Tracheal epithelial cell (primary cell): Measurements from ENCODE around the gene MED16. TPM values are rescaled to one million over a fixed set of nuclear protein-coding genes. Genes with fewer than 3 reads are reported as not detected.

Experiments used
- total RNA-seq: library from RNA; depleted of rRNA; stranded (reverse); fragments of >200 nt; gene quantifications from 2 replicates; pipeline ENCODE4 v1.2.1, GENCODE V29; 2014

MED16 gene, protein sequence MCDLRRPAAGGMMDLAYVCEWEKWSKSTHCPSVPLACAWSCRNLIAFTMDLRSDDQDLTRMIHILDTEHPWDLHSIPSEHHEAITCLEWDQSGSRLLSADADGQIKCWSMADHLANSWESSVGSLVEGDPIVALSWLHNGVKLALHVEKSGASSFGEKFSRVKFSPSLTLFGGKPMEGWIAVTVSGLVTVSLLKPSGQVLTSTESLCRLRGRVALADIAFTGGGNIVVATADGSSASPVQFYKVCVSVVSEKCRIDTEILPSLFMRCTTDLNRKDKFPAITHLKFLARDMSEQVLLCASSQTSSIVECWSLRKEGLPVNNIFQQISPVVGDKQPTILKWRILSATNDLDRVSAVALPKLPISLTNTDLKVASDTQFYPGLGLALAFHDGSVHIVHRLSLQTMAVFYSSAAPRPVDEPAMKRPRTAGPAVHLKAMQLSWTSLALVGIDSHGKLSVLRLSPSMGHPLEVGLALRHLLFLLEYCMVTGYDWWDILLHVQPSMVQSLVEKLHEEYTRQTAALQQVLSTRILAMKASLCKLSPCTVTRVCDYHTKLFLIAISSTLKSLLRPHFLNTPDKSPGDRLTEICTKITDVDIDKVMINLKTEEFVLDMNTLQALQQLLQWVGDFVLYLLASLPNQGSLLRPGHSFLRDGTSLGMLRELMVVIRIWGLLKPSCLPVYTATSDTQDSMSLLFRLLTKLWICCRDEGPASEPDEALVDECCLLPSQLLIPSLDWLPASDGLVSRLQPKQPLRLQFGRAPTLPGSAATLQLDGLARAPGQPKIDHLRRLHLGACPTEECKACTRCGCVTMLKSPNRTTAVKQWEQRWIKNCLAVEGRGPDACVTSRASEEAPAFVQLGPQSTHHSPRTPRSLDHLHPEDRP
- total RNA-seq: 15.1 and 18.6 TPM in 2 replicates

DNA sequence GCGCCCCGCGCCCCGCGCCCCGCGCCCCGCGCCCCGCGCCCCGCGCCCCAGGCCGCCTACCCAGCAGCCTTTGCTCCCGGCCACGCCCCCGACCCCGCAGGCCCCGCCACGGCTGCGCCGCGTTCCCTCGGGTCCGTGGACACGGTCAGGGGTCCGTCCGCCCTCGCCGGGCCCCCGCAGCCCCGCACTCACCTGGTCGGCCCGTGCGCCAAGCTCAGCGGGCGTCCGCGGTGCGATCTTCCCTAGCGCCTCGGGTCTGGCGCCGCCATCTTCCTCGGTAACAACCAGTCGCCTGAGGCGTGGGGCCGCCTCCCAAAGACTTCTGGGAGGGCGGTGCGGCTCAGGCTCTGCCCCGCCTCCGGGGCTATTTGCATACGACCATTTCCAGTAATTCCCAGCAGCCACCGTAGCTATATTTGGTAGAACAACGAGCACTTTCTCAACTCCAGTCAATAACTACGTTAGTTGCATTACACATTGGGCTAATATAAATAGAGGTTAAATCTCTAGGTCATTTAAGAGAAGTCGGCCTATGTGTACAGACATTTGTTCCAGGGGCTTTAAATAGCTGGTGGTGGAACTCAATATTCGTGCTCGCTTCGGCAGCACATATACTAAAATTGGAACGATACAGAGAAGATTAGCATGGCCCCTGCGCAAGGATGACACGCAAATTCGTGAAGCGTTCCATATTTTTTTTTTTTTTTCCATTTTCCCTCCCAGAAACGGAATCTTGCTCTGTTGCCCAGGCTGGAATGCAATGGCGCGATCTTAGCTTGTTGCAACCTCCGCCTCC lies at the start of gene MED16, which contains the start of gene RNU6-9:
Gene MED16 (minus strand): TSS at position 294 of the 796 bp plus-strand sequence. CDS start 2,056 bp downstream, outside the sequence.
Gene RNU6-9 (plus strand): TSS at position 591 of the 796 bp plus-strand sequence.

DNA sequence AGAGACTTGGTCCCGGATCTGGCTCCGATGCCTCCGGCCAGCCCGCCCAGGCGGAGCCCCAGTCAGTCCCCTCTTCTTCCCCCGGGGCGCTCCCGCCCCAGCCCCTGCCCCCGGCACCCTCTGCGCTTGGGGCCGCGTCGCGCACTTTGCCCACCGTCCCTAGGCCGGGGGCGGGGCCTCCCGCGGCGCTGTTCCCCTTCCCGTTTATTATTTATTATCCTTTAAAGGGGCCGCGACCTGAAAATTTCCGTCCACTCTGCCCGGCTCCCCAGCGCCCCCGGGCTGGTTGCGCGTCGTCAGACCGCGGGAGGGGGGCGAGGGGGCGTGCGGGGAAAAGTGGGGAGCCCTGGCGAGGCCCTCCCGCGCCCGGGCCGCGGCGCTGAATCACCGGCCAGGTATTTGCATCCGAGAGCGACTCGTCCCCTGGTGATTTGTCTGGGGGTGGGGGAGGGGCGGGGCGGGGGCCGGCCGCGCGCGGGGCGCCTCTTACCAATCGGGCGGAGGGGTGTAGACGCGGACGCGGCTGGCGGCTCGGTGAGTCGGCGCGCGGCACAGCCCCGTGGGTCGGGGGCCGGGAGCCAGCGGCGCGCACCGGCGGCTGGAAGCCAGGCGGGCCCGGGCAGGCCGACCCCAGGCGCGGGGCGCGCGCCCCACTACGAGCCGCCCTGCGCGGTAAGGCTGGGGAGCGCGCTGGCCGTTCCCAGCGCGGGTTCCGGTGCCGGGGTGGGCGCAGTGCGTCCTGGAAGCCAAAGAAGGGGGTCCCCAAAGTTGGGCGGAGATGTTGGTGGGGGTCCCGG lies 32.7 kb upstream of the MED16 start, which contains the start of gene ARID3A:
Gene ARID3A (plus strand): TSS at position 510 of the 797 bp plus-strand sequence. CDS start 3,494 bp downstream, outside the sequence.

DNA sequence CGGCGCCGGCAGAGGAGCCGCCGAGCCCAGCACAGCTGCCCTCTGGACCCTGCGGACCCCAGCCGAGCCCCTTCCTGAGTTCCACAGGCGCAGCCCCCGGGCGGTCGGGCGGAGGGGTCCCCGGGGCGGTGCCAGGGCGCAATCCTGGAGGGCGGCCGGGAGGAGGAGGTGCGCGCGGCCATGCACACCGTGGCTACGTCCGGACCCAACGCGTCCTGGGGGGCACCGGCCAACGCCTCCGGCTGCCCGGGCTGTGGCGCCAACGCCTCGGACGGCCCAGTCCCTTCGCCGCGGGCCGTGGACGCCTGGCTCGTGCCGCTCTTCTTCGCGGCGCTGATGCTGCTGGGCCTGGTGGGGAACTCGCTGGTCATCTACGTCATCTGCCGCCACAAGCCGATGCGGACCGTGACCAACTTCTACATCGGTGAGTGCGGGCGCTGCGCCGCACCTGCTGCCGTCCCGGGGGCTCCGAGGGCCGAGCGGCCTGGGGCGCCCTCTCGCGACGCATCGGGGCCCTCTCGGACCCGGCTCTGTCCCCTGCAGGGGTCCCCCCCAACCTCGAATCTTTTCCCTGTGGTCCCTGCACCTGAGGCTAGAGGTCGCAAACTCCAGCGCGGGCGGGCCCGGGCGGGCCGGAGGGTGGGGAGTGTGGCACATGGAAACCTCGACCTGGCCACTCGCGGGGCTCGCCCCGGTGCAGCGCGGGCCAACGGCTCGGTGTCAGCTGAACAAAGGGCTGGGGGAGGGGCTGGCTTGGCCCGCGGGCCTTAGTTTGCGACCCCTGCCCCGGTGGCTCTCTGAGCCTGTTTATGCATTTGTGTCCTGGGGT lies 24.6 kb upstream of the MED16 start, which contains the start of gene KISS1R:
Gene KISS1R (plus strand): TSS at position 11 of the 829 bp plus-strand sequence. CDS start 170 bp downstream, at position 181.

DNA sequence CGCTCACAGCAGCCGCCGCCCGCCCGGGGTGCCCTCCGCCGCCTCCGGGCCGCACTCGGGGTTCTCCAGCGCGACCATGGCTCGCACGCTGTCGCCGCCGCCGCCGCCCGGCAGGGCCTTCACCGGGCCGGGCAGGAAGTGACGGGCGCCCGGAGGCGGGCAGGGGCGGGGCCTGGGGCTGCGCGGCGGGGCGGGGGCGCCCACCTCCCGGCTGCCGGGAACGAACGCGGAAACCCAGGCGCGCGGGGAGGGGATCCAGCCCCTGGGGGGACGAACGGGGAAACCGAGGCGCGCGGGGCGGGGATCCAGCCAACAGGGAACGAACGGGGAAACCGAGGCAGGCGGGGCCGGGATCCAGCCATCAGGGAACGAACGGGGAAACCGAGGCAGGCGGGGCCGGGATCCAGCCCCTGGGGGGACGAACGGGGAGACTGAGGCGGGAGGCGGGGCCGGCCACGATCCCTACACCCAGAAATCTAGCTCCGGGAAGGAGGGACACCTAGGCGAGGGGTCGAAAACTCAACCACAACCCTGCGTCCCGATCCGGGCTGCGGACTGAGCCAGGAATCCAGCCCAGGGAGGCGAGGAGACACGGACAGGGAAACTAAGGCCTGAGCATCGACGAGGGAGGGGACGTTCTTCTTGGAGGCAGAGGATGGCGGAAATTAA lies 20.2 kb upstream of the MED16 start, which contains the start of gene R3HDM4:
Gene R3HDM4 (minus strand): TSS at position 140 of the 669 bp plus-strand sequence. CDS start 62 bp downstream, at position 78.

DNA sequence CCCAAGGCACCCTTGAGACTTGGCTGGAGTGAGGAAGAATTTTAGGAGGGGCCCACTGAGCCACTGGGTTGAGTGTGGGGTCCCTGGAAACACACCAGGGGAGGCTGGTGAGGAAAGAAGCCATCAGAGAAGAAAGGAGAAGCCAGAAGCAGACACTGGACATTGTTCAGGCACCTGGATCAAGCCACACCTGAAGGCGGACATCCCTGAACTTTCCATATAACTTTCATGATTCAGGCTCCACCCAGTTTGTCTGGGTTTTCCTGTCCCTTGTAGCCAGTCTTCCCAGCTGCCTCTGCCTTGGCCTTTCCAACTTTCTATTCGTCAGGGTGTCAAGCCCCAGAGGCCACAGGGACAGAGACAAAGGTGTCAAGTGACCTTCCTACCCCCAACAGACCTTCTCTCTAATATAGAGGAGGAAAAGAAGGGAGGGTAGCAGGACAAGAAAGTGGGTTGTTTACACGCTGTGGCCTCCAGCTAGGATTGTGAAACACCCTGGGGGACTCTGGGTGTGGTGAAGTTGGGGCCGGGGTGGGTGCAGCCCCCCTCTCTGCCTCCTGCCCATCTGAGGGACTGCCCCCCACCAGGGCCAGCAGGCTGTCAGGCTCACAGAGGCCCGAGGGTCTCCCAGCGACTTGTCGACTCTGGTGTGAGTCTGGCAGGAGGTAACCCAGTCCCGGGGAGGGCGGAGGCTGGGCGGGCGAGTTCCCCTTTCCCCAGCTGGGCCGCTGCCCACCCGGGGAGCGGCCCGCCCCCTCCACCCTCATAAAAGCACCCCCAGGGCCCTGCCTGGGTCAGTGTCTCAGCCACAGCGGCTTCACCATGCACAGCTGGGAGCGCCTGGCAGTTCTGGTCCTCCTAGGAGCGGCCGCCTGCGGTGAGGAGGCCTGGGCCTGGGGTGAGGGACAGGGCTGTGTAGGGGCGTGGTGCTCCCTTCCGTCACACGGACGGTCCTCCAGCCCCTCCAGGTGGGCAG lies 33.8 kb downstream of the MED16 start, which contains the start of gene CFD:
Gene CFD (plus strand): TSS at position 797 of the 976 bp plus-strand sequence. CDS start 26 bp downstream, at position 823.

DNA sequence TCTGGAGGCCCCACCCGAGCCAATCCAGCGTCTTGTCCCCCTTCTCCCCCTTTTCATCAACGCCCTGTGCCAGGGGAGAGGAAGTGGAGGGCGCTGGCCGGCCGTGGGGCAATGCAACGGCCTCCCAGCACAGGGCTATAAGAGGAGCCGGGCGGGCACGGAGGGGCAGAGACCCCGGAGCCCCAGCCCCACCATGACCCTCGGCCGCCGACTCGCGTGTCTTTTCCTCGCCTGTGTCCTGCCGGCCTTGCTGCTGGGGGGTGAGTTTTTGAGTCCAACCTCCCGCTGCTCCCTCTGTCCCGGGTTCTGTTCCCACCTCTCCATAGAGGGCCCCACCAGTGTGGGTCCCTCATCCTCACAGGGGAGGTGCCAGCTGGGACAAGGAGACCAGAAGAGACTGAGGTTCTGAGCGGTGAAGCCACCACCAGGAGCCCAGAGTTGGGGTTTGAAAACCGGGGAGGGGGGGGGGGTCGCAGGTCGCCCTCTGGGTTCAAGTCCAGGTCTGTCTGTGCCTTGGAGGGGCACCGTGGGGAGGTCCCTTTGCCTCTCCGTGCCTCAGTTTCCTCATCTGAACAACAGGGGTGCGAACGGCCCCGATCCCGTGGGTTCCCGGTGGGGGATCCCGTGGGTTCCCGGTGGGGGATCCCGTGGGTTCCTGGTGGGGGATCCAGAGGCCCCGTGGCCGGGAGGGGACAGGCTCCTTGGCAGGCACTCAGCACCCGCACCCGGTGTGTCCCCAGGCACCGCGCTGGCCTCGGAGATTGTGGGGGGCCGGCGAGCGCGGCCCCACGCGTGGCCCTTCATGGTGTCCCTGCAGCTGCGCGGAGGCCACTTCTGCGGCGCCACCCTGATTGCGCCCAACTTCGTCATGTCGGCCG lies 40.6 kb downstream of the MED16 start, which contains the start of gene ELANE:
Gene ELANE (plus strand): TSS at position 168 of the 878 bp plus-strand sequence. CDS start 26 bp downstream, at position 194.

DNA sequence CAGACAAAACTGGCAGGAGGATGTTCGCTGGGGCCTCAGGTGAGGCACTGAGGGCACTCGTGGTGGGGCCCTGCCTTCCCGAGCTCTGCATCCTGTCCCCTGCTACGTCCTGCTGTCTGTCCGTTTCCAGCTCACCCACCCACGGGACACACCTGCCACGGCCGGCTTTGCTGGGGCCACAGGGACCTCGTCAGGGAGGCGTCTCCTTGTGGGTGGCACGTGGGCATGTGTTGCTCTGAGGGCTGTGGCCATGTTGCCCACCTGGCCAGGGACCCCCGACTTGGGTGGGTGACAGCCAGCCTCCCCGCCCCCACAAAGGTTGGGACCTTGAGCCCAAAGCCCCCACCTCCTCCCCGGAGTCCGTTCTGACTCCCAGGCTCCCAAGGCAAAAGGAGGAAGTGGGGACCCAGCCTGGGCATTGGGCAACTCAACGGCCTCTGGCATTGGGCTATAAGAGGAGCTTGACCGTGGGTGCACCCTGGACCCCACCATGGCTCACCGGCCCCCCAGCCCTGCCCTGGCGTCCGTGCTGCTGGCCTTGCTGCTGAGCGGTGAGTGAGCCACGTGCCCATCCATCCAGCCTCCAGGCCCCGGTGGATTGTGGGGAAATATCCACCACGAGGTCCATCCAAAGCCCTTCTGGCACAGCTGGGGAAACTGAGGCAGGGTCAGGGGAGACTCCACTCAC lies 52.3 kb downstream of the MED16 start, which contains the start of gene PRTN3:
Gene PRTN3 (plus strand): TSS at position 481 of the 688 bp plus-strand sequence. CDS start 10 bp downstream, at position 491.

DNA sequence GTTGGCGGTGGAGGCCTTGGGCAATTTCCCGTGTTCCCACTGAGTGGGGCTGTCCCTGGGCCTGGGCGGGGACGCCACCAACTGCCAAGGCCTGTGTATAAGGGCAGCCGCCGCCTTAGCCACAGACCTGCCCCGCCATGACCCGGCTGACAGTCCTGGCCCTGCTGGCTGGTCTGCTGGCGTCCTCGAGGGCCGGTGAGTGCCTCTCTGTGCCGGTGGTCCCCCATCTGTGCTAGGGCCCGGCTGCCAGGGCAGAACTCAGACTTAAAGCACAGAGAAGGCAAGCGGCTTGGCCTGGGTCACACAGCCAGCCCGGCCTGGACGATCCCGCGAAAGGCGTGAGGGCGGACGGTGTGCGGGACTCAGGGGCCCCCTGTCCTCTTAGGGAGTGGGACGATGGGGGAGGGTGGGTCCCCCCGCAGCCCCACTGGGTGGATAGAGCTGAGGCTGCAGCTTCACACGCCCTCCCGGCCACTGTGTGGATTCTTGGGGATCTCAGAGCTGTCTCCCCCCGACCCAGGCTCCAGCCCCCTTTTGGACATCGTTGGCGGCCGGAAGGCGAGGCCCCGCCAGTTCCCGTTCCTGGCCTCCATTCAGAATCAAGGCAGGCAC lies 65.2 kb downstream of the MED16 start, which contains the start of gene AZU1:
Gene AZU1 (plus strand): TSS at position 128 of the 612 bp plus-strand sequence. CDS start 10 bp downstream, at position 138.

DNA sequence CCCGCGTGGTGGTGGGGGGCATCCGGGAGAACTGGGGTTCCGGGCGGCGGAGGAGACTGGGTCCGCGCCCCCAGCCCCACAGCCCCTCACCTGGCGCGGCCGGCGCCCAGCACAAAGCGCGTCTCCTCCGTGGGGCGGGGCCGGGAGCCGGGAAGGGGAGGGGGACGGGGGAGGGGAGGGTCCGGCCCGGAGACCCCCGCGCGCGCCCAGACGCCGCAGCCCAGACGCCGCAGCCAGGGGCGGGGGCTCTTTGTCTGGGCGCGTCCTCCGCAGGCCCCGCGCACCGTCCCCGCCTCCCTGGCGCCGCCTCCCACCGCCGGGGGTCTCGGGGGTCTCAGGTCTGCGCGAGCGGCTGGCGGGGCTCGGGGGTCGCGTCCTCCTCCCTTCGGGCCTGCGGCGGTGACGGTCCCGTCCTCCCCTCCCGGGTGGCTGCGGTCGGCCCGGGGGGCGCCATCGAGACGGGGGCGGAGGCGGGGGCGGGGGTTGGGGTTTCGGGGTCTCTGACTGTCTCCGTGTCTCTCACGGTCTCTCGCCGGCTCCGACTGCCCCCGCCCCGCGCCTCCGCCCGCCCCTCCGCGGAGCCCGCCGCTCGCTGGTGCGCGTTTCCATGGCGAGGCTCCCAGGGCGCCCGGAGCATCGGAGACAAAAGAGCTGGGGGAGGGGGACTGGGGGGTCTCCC lies 71.0 kb downstream of the MED16 start, which contains the start of gene PLPPR3:
Gene PLPPR3 (minus strand): TSS at position 131 of the 679 bp plus-strand sequence. CDS start 396 bp downstream, outside the sequence.

Other genes with a start within 250 kb of the MED16 start
- gene RNF126, start 230.0 kb downstream of the MED16 start, total RNA-seq: 50.8 and 79.9 TPM in 2 replicates
- gene FSTL3, start 216.8 kb downstream of the MED16 start, total RNA-seq: 263 and 426 TPM in 2 replicates
- gene PRSS57, start 197.7 kb downstream of the MED16 start, total RNA-seq: not detected in 2 replicates
- under 0.01 and 1.2 TPM in 2 replicates for gene PALM, start 184.3 kb downstream of the MED16 start, total RNA-seq
- gene MISP, start 142.1 kb downstream of the MED16 start, total RNA-seq: 76.4 and 100 TPM in 2 replicates
- gene PTBP1, start 95.7 kb downstream of the MED16 start, total RNA-seq: 94.7 and 108 TPM in 2 replicates
- gene PLPPR3, start 71.2 kb downstream of the MED16 start, total RNA-seq: 0.48 TPM in 1 of 2 replicates, not detected in the other
- 0.24 TPM in 1 of 2 replicates, not detected in the other for gene AZU1, start 65.3 kb downstream of the MED16 start, total RNA-seq
- not detected in 2 replicates for gene PRTN3, start 52.2 kb downstream of the MED16 start, total RNA-seq
- not detected in 2 replicates for gene ELANE, start 40.9 kb downstream of the MED16 start, total RNA-seq
- 8.5 and 8.9 TPM in 2 replicates for gene CFD, start 33.5 kb downstream of the MED16 start, total RNA-seq
- not detected in 2 replicates for gene RNU6-9, start 297 bp upstream of the MED16 start, total RNA-seq
- 45.4 and 52.8 TPM in 2 replicates for gene R3HDM4, start 20.0 kb upstream of the MED16 start, total RNA-seq
- 0.43 TPM in 1 of 2 replicates, not detected in the other for gene KISS1R, start 24.1 kb upstream of the MED16 start, total RNA-seq
- gene ARID3A, start 32.8 kb upstream of the MED16 start, total RNA-seq: 19.2 and 21.4 TPM in 2 replicates
- 42.2 and 66.0 TPM in 2 replicates for gene WDR18, start 91.2 kb upstream of the MED16 start, total RNA-seq
- gene GRIN3B, start 107.2 kb upstream of the MED16 start, total RNA-seq: 0.85 and 1.2 TPM in 2 replicates
- 79.7 and 84.3 TPM in 2 replicates for gene TMEM259, start 127.9 kb upstream of the MED16 start, total RNA-seq
- not detected in 2 replicates for gene RNU6-2, start 128.3 kb upstream of the MED16 start, total RNA-seq
- gene CNN2, start 133.4 kb upstream of the MED16 start, total RNA-seq: 137 and 224 TPM in 2 replicates
- 5.3 and 7.9 TPM in 2 replicates for gene ABCA7, start 146.9 kb upstream of the MED16 start, total RNA-seq
- gene ARHGAP45, start 174.0 kb upstream of the MED16 start, total RNA-seq: 5.1 and 16.9 TPM in 2 replicates
- 47.7 and 55.9 TPM in 2 replicates for gene POLR2E, start 202.2 kb upstream of the MED16 start, total RNA-seq
- gene GPX4, start 210.8 kb upstream of the MED16 start, total RNA-seq: 444 and 452 TPM in 2 replicates